Activated naive CD4-positive, alpha-beta T cell treated with anti-CD3 and anti-CD28 coated beads for 36 hours (primary cell): Measurements from ENCODE around the gene HTRA3. TPM values are rescaled to one million over a fixed set of nuclear protein-coding genes. Genes with fewer than 3 reads are reported as not detected.

ENCODE experiments used
- CTCF ChIA-PET: fragments of 350-600 bp; sonication (Branson Sonifier 250); formaldehyde crosslinking; loops from one replicate; lab custom pipeline; 2021; ENCODE audit warnings: antibody characterized with exemption; lab: Charles Lee
- DNase-seq: peaks from one replicate; pipeline ENCODE4 v3.0.0-alpha.2; 2020
- H3K27ac Mint-ChIP-seq: one replicate; pipeline ENCODE4 v1.8.0; 2021; ENCODE audit warnings: mild to moderate bottlenecking, mixed read lengths
- H3K27me3 Mint-ChIP-seq: one replicate; pipeline ENCODE4 v1.8.0; 2021; ENCODE audit warnings: low read depth, mixed read lengths
- H3K36me3 Mint-ChIP-seq: one replicate; pipeline ENCODE4 v1.8.0; 2021; ENCODE audit warnings: low read depth, mixed read lengths
- H3K4me1 Mint-ChIP-seq: one replicate; pipeline ENCODE4 v1.8.0; 2021; ENCODE audit warnings: low read depth, mixed read lengths
- H3K4me3 Mint-ChIP-seq: one replicate; pipeline ENCODE4 v1.8.0; 2021; ENCODE audit warnings: mild to moderate bottlenecking, moderate library complexity, mixed read lengths
- H3K9me3 Mint-ChIP-seq: one replicate; pipeline ENCODE4 v1.8.0; 2021; ENCODE audit warnings: mixed read lengths
- intact Hi-C: fragments of 100-400 bp; cut with micrococcal nuclease; formaldehyde crosslinking; loops from one replicate; pipeline ENCODE4 v1.15.1; 2023
- total RNA-seq, 2 experiments: library from RNA; stranded (reverse); gene quantifications; one replicate each; pipeline ENCODE4 v1.2.3, GENCODE V29; 2021

Gene HTRA3
- total RNA-seq, result not detected

DNA sequence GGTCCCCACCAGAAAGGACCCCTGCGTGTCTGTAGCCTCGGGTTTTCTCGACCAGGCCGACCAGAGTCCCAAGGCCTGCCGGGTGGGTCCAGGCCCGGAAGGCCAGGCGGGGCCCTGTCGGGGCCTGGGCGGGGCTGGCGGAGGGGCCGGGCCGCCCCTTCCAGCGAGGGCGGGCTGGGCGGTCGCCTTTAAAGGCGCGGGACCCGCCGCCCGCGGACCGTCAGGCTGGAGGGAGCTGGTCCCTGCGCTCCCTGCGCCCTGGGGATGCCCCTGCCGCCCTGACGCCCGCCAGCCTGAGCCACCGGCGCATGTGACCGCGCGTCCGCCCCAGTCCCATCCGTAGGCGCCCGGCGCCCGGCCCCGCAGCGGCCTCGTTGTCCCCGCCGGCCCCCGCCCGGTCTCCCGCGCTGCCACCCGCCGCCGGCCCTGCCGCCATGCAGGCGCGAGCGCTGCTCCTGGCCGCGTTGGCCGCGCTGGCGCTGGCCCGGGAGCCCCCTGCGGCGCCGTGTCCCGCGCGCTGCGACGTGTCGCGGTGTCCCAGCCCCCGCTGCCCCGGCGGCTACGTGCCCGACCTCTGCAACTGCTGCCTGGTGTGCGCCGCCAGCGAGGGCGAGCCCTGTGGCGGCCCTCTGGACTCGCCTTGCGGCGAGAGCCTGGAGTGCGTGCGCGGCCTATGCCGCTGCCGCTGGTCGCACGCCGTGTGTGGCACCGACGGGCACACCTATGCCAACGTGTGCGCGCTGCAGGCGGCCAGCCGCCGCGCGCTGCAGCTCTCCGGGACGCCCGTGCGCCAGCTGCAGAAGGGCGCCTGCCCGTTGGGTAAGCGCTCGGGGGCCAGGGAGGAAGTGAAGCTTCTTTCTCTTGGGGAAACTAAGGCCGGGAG lies at the start of gene HTRA3:
HTRA3 (plus strand) TSS at position 220 of the 883 bp plus-strand sequence; CDS start at position 435, 215 bp downstream.
- no peak within 1 kb of the TSS for H3K27ac Mint-ChIP-seq
- H3K4me1 Mint-ChIP-seq, result no peaks in the 10 kb centered on the region
- H3K4me3 Mint-ChIP-seq, result no peak within 1 kb of the TSS
- intact Hi-C loops, result no loop called here
- no peaks in the 10 kb centered on the region for H3K9me3 Mint-ChIP-seq
- CTCF ChIA-PET, result no interaction called here
- no peak for DNase-seq
- H3K36me3 Mint-ChIP-seq, result no peaks in the 10 kb centered on the region
- H3K27me3 Mint-ChIP-seq, result peaks cover 24% of the 10 kb centered on the region

DNA sequence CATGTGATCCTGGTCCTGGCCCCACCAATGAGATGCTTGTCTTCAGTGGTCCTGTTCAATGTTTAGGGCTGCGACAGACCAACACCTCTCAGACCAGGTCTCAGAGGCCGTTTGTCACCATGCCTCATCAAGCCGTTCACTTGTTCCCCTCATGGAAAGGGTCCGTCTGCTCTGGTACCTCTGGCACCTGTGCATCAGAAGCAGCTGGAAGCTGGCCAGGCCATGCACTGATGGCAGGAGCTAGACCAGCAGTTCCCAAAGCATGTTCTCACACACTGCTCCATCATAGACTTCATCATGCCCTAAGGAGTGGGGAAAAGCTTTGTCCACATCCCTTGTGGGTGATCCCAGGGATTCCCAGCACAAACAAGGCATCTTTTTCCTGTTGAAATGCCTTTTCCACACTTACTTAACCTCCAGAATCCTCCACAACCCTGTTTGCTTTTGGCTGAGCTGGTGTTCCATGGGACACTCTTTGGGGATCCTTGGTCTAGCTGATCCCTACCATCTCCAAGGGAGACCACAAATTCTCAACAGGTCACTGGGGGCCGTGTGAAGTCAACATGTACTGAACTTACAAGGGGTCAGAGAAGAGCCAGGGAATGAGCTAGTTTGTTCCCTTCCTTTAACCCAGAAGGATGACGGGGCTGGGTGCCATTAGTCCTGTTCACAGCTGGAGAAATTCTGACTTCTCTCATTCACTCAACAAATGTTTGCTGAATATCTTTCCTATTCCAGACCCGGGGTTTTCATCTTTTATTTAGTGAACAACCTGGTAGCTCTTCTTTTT lies 48.7 kb upstream of the HTRA3 start:
- CTCF ChIA-PET, result interaction anchor here (1.4 to 1.6 kb wide), 3 partner anchors 19 to 44 kb away, joined by 3 to 6 read pairs (median 4); no protein-coding TSS in a partner anchor
- Mint-ChIP-seq H3K4me3 (no peak overlapping the region), H3K27me3 (no peaks in the 10 kb centered on the region), H3K27ac (peak overlapping the region; percentile 27), H3K4me1 (peaks cover 24% of the 10 kb centered on the region), H3K9me3 (no peaks in the 10 kb centered on the region), H3K36me3 (peaks cover 15% of the 10 kb centered on the region)
- intact Hi-C loops, result loop anchor here (1.0 kb wide), 1 partner anchor 22 kb away; the partner anchor contains the start of gene SH3TC1
- DNase-seq, result no peak

DNA sequence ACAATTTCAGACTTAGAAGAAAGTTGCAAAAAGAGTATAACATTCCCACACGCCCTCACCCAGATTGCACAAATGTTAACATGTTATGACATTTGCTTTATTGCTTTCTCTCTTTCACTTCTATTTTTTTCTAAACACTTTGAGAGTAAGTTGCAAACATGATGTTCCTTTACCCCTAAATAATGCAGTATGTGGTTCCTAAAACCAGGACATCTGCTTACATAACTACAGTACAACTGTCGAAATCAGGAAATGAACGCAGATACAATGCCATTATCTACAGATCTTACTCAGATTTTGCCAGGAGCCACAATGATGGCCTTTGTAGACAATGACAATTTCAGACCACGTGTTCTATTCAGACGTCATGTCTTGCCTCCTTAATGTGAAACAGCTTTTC lies 48.1 kb upstream of the HTRA3 start:
- intact Hi-C loops, result loop anchor here (1.0 kb wide), 1 partner anchor 22 kb away; the partner anchor contains the start of gene SH3TC1
- peak; percentile 30 for DNase-seq
- Mint-ChIP-seq H3K27ac (peak overlapping the region; percentile 27), H3K27me3 (no peaks in the 10 kb centered on the region), H3K9me3 (no peaks in the 10 kb centered on the region), H3K4me3 (no peak overlapping the region), H3K4me1 (peaks cover 25% of the 10 kb centered on the region), H3K36me3 (peaks cover 17% of the 10 kb centered on the region)
- CTCF ChIA-PET, result interaction anchor here (0.6 to 1.6 kb wide), 4 partner anchors 20 to 47 kb away, joined by 3 to 6 read pairs (median 4); no protein-coding TSS in a partner anchor

DNA sequence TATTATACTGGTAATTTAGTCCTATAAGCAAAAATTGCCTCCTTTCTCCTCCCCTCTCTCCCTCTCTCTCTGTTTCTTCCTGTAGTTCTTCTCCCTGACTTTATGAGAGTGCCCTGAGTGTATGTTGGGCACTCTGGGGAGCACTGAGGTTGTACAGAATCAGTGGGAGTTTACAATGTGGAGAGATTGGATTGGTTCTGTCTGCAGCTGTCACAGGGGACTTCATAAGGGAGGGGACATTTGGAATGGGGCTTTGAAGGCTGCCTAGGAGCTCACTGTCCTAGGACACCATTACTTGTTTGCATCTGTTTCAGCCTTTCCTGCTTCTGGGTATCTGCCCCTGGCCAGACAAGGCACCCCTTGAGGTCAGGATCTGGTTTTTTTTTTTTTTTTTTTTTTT lies 47.6 kb upstream of the HTRA3 start:
- Mint-ChIP-seq H3K27me3 (no peaks in the 10 kb centered on the region), H3K9me3 (no peaks in the 10 kb centered on the region), H3K36me3 (peaks cover 18% of the 10 kb centered on the region), H3K4me3 (no peak overlapping the region), H3K27ac (no peak overlapping the region), H3K4me1 (peaks cover 27% of the 10 kb centered on the region)
- CTCF ChIA-PET, result interaction anchor here (0.6 kb wide), 1 partner anchor 46 kb away, joined by 3 read pairs; no protein-coding TSS in a partner anchor
- intact Hi-C loops, result loop anchor here (1.0 kb wide), 1 partner anchor 23 kb away; the partner anchor contains the start of gene SH3TC1
- no peak for DNase-seq

DNA sequence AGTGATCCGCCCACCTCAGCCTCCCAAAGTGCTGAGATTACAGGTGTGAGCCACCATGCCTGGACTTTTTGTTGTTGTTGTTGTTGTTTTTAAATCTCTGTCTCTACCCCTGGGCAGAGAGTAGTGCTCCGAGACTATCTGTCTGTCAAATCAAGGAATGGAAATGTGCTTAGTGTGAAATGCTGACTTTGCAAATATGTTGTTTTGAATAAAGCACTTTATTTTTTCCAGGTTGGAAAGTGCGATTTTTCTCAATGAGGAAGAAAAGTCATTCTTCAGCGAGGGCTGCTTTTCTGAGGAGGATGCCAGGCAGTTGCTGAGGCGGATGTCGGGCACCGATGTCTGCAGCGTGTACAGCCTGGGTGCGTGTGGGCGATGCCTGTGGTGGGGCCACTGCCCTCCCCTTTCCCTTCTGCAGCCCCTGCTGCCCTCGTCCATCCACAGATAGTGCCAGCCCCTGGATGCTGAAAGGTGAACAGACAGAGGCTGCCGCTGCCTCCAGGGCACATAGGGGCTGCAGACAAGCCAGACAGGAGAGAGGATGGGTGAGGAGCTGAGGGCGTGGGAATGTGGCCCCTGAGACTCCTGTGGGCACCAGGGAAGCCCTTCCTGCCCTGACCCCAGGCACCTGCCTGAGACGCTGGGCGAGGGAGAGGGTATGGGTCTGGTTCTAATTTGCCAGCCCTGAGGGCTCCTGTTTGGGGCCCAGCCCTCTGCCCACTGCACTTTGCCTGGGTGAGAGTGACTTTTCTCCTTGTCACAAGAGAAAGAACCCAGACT lies 46.8 kb upstream of the HTRA3 start:
- peaks cover 29% of the 10 kb centered on the region for H3K4me1 Mint-ChIP-seq
- peaks cover 18% of the 10 kb centered on the region for H3K36me3 Mint-ChIP-seq

DNA sequence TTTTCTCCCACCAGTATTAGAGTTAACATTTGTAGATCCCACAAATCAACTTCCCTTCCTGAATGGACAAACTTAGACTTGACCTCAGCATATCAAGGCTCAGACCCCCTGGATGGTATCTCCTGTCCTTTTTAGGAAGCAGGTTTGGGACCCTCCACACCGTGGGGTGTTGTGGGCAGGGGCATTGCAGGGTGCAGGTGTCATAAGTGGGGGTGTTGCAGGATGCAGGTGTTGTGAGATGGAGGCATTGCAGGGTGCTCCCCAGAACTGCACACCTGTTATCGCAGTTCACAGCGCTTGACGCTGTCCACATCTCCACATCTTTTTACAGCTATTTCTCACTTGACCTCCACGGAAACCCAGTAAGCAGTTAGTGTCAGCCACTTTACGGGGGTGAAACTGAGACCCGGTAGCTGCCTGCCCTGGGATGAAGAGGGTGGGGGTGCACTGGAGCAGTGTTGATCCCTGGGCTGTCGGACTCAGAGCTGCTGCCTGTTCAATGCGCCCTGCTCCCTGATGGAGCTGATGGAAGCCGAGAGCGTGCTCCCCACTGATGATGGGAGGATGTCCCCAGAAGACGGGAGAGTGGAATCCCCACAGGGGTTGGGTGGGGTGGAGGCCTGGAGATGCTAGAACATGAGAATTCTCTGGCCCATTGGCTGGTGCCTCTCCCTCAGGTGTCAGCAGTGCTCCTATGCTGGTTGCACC lies 45.1 kb upstream of the HTRA3 start:
- intact Hi-C loops, result no loop called here
- peaks cover 18% of the 10 kb centered on the region for H3K36me3 Mint-ChIP-seq
- peaks cover 42% of the 10 kb centered on the region for H3K4me1 Mint-ChIP-seq
- H3K9me3 Mint-ChIP-seq, result no peaks in the 10 kb centered on the region
- CTCF ChIA-PET, result interaction anchor here (0.6 kb wide), 1 partner anchor 45 kb away, joined by 4 read pairs; no protein-coding TSS in a partner anchor
- no peak overlapping the region for H3K4me3 Mint-ChIP-seq
- H3K27ac Mint-ChIP-seq, result no peak overlapping the region
- H3K27me3 Mint-ChIP-seq, result no peaks in the 10 kb centered on the region
- DNase-seq, result no peak

More for the DNA sequence above, 46.8 kb upstream of the HTRA3 start:
- no peaks in the 10 kb centered on the region for H3K27me3 Mint-ChIP-seq
- CTCF ChIA-PET, result no interaction called here
- H3K4me3 Mint-ChIP-seq, result no peak overlapping the region
- intact Hi-C loops, result no loop called here
- no peak overlapping the region for H3K27ac Mint-ChIP-seq
- no peak for DNase-seq
- H3K9me3 Mint-ChIP-seq, result no peaks in the 10 kb centered on the region

DNA sequence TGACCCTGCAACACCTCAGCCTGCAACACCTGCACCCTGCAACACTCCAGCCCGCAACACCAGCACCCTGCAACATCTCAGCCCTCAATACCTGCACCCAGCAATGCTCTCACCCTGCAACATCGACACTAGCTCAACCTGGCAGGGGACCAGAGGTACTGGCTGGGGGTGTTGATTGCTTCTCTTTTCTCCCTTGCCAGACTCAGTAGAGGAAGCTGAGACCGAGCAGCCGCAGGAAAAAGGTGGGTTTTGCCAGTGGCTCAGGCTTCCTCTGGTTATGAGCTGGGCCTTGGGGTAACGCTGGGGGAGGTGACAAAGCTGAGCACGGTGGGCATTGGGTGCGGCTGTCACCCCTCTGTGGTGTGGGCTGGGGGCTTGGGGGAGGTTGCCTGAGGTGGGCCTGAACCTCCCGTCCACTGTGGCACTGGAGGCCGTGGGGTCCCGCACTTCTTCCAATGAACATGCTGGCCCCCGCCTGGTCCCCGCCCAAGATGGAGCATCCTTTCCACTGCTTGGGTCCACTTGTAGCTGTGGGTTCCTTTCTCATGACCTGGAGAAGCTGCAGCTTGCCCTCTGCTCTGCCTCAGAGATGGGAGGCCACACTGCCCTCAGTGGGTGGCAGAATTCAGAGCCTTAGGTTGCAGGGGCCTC lies 44.5 kb upstream of the HTRA3 start:
- H3K4me3 Mint-ChIP-seq, result no peak overlapping the region
- intact Hi-C loops, result no loop called here
- H3K27ac Mint-ChIP-seq, result no peak overlapping the region
- no peaks in the 10 kb centered on the region for H3K27me3 Mint-ChIP-seq
- H3K9me3 Mint-ChIP-seq, result no peaks in the 10 kb centered on the region
- peaks cover 42% of the 10 kb centered on the region for H3K4me1 Mint-ChIP-seq
- H3K36me3 Mint-ChIP-seq, result peaks cover 14% of the 10 kb centered on the region
- CTCF ChIA-PET, result no interaction called here
- no peak for DNase-seq

DNA sequence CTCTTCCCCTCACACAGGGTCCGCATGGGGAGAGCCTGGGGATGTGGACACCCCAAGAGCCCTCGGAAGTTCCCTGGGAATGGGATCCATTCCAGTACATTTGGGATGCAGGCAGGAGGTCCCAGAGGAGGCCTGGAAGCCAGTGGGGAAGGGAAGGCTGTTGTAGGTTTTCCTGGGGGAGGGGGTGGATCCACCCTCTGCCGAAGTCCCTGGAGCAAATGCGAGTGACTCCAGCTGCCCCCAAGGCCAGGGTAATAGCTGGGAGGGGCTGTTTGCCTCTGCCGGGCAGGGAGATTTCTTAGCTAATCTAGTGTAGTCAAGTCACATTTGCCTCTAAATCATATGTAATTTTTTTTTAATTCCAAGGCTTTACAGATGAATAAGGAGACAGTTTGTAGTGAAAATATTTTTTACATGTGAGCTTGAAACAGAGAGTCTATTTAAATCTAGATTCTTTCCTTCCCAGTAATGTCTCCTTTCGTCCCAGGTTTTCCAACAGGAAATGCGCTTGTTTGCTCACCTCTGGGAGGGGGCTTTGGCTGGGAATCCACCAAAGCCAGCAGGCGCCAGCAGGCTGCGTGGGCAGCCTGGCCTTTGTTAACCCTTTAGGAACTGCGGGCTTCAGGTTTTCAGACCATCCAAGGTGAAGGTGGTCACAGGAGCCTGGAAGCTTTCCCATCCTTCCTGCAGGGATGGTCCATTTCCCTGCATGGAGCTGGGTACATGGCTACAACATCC lies 43.7 kb upstream of the HTRA3 start:
- Mint-ChIP-seq H3K4me3 (no peak overlapping the region), H3K36me3 (peaks cover 14% of the 10 kb centered on the region), H3K9me3 (no peaks in the 10 kb centered on the region), H3K27me3 (no peaks in the 10 kb centered on the region), H3K27ac (no peak overlapping the region), H3K4me1 (peaks cover 38% of the 10 kb centered on the region)
- intact Hi-C loops, result no loop called here
- CTCF ChIA-PET, result no interaction called here
- no peak for DNase-seq

DNA sequence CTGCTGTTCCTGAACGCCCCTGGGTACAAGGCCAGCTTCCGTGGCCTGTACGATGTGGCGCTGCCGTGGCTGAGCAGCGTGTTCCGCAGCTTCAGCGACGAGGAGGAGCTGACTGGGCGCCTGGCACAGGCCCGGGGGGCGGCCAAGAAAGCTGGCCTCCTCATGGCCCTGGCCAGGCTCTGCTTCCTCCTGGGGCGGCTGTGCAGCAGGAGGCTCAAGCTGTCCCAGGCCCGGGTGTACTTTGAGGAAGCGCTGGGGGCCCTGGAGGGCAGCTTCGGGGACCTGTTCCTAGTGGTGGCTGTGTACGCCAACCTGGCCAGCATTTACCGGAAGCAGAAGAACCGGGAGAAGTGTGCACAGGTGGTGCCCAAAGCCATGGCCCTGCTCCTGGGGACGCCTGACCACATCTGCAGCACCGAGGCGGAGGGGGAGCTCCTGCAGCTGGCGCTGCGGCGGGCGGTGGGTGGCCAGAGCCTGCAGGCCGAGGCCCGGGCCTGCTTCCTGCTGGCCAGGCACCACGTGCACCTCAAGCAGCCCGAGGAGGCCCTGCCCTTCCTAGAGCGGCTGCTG lies 42.3 kb upstream of the HTRA3 start:
- no peak for DNase-seq
- Mint-ChIP-seq H3K27me3 (no peaks in the 10 kb centered on the region), H3K4me1 (peaks cover 26% of the 10 kb centered on the region), H3K4me3 (no peak overlapping the region), H3K9me3 (no peaks in the 10 kb centered on the region), H3K36me3 (peaks cover 15% of the 10 kb centered on the region), H3K27ac (no peak overlapping the region)
- intact Hi-C loops, result no loop called here
- CTCF ChIA-PET, result interaction anchor here (1.0 kb wide), 1 partner anchor 15 kb away, joined by 3 read pairs; no protein-coding TSS in a partner anchor

DNA sequence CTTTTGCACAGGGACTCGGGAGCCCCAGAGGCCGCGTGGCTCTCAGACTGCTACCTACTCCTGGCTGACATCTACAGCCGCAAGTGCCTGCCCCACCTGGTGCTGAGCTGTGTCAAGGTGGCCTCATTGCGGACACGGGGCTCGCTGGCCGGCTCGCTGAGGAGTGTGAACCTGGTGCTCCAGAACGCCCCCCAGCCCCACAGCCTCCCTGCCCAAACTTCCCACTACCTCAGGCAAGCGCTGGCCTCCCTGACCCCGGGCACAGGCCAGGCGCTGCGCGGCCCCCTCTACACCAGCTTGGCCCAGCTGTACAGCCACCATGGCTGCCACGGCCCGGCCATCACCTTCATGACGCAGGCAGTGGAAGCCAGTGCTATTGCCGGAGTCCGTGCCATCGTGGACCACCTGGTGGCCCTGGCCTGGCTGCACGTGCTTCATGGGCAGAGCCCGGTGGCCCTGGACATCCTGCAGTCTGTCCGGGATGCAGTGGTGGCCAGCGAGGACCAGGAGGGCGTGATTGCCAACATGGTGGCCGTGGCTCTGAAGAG lies 41.7 kb upstream of the HTRA3 start:
- CTCF ChIA-PET, result interaction anchor here (2.3 kb wide), 1 partner anchor 15 kb away, joined by 10 read pairs; no protein-coding TSS in a partner anchor

More for the DNA sequence above, 41.7 kb upstream of the HTRA3 start:
- H3K27me3 Mint-ChIP-seq, result no peaks in the 10 kb centered on the region
- peaks cover 11% of the 10 kb centered on the region for H3K36me3 Mint-ChIP-seq
- intact Hi-C loops, result loop anchor here (1.0 kb wide), 2 partner anchors 29 to 70 kb away; partner anchors contain the start of genes ABLIM2 and SH3TC1
- DNase-seq, result no peak
- peaks cover 23% of the 10 kb centered on the region for H3K4me1 Mint-ChIP-seq
- H3K27ac Mint-ChIP-seq, result no peak overlapping the region
- H3K9me3 Mint-ChIP-seq, result no peaks in the 10 kb centered on the region
- no peak overlapping the region for H3K4me3 Mint-ChIP-seq
